ENCODE measurements around the gene DHODH. TPM values are rescaled to one million over a fixed set of nuclear protein-coding genes. Genes with fewer than 3 reads are reported as not detected.
"Not testable (repeated sequence)": the region's sequence is repeated elsewhere in the genome, so short reads cannot be mapped to it uniquely, and the experiment has no call there.

DHODH gene
- total RNA-seq, 1 experiment from 2014 or later: 8.2 TPM

- H3K4me1 ChIP-seq: no peaks in the 10 kb centered on the region
- no peaks in the 10 kb centered on the region for H3K36me3 ChIP-seq
- DNase-seq: no peak
- H3K9me3 ChIP-seq (replicated peaks): no peaks in the 10 kb centered on the region
- H3K27me3 ChIP-seq: no peaks in the 10 kb centered on the region
- H3K4me3 ChIP-seq: no peak overlapping the region
- H3K27ac ChIP-seq: no peak overlapping the region
Measured at GRCh38 chr16:72055911-72056310, 47.4 kb downstream of the DHODH start.

- H3K36me3 ChIP-seq; H3K27ac ChIP-seq; DNase-seq; H3K4me1 ChIP-seq; H3K4me3 ChIP-seq; H3K9me3 ChIP-seq (replicated peaks); H3K27me3 ChIP-seq: not testable (repeated sequence)
Measured at GRCh38 chr16:72057313-72057712, 48.8 kb downstream of the DHODH start.

- not testable (repeated sequence) for H3K4me3 ChIP-seq; H3K4me1 ChIP-seq; H3K36me3 ChIP-seq; H3K27me3 ChIP-seq; H3K27ac ChIP-seq; H3K9me3 ChIP-seq (replicated peaks); DNase-seq
Measured at GRCh38 chr16:72059060-72059459, 50.5 kb downstream of the DHODH start.

GRCh38 chr16:72060405-72060804 lies 51.9 kb downstream of the DHODH start:
- H3K27ac ChIP-seq: no peak overlapping the region
- H3K27me3 ChIP-seq: no peaks in the 10 kb centered on the region
- H3K36me3 ChIP-seq: no peaks in the 10 kb centered on the region
- DNase-seq: no peak
- no peak overlapping the region for H3K4me3 ChIP-seq
- no peaks in the 10 kb centered on the region for H3K9me3 ChIP-seq (replicated peaks)
- H3K4me1 ChIP-seq: no peaks in the 10 kb centered on the region

GRCh38 chr16:72061564-72061963 lies 53.0 kb downstream of the DHODH start:
- H3K27me3 ChIP-seq: no peaks in the 10 kb centered on the region
- H3K36me3 ChIP-seq: no peaks in the 10 kb centered on the region
- no peak for DNase-seq
- H3K27ac ChIP-seq: no peak overlapping the region
- H3K9me3 ChIP-seq (replicated peaks): no peaks in the 10 kb centered on the region
- no peaks in the 10 kb centered on the region for H3K4me1 ChIP-seq
- no peak overlapping the region for H3K4me3 ChIP-seq

GRCh38 chr16:72064361-72064894 lies 55.9 kb downstream of the DHODH start:
- no peaks in the 10 kb centered on the region for H3K4me1 ChIP-seq
- H3K27me3 ChIP-seq: no peaks in the 10 kb centered on the region
- no peak overlapping the region for H3K4me3 ChIP-seq
- no peak for DNase-seq
- H3K36me3 ChIP-seq: no peaks in the 10 kb centered on the region
- H3K27ac ChIP-seq: no peak overlapping the region
- H3K9me3 ChIP-seq (replicated peaks): no peaks in the 10 kb centered on the region

- no peaks in the 10 kb centered on the region for H3K9me3 ChIP-seq (replicated peaks)
- H3K27ac ChIP-seq: no peak overlapping the region
- H3K4me1 ChIP-seq: no peaks in the 10 kb centered on the region
- H3K4me3 ChIP-seq: no peak overlapping the region
- no peaks in the 10 kb centered on the region for H3K36me3 ChIP-seq
- peak in 1 of 2 experiments; percentile 46 for DNase-seq
- no peaks in the 10 kb centered on the region for H3K27me3 ChIP-seq
Measured at GRCh38 chr16:72066747-72067146, 58.2 kb downstream of the DHODH start.

- no peak overlapping the region for H3K27ac ChIP-seq
- no peaks in the 10 kb centered on the region for H3K4me1 ChIP-seq
- no peak for DNase-seq
- no peaks in the 10 kb centered on the region for H3K36me3 ChIP-seq
- no peaks in the 10 kb centered on the region for H3K9me3 ChIP-seq (replicated peaks)
- no peaks in the 10 kb centered on the region for H3K27me3 ChIP-seq
- H3K4me3 ChIP-seq: no peak overlapping the region
Measured at GRCh38 chr16:72068930-72069329, 60.4 kb downstream of the DHODH start.

- H3K27me3 ChIP-seq: no peaks in the 10 kb centered on the region
- H3K4me3 ChIP-seq: no peak overlapping the region
- no peaks in the 10 kb centered on the region for H3K4me1 ChIP-seq
- H3K9me3 ChIP-seq (replicated peaks): no peaks in the 10 kb centered on the region
- no peak for DNase-seq
- H3K27ac ChIP-seq: no peak overlapping the region
- H3K36me3 ChIP-seq: no peaks in the 10 kb centered on the region
Measured at GRCh38 chr16:72072514-72073342, 64.2 kb downstream of the DHODH start.

GRCh38 chr16:72073560-72074230 lies 65.2 kb downstream of the DHODH start:
- Histone ChIP-seq H3K27ac (no peak overlapping the region), H3K4me3 (no peak overlapping the region)
- no peak for DNase-seq

GRCh38 chr16:72075067-72075466 lies 66.5 kb downstream of the DHODH start:
- H3K36me3 ChIP-seq; H3K4me1 ChIP-seq; H3K4me3 ChIP-seq; H3K27me3 ChIP-seq; H3K27ac ChIP-seq; H3K9me3 ChIP-seq (replicated peaks); DNase-seq: not testable (repeated sequence)

More at GRCh38 chr16:72073560-72074230, 65.2 kb downstream of the DHODH start:
- Histone ChIP-seq H3K27me3 (no peaks in the 10 kb centered on the region), H3K4me1 (no peaks in the 10 kb centered on the region), H3K9me3 (replicated peaks) (no peaks in the 10 kb centered on the region), H3K36me3 (no peaks in the 10 kb centered on the region)

Other genes with a start within 250 kb of the DHODH start
- gene AP1G1, start 199.9 kb upstream of the DHODH start, total RNA-seq (2014; rRNA removed; shearing (Covaris generic)): 40.9 and 46.3 TPM in 2 replicates
- gene ATXN1L, start 162.8 kb upstream of the DHODH start, total RNA-seq (2014; rRNA removed; shearing (Covaris generic)): 13.9 and 15.3 TPM in 2 replicates
- gene ZNF821, start 124.6 kb upstream of the DHODH start, total RNA-seq (2014; rRNA removed; shearing (Covaris generic)): 6.0 and 7.5 TPM in 2 replicates
- 179 and 184 TPM in 2 replicates for gene IST1, start 113.2 kb upstream of the DHODH start, total RNA-seq (2014; rRNA removed; shearing (Covaris generic))
- gene PKD1L3, start 8.3 kb upstream of the DHODH start, total RNA-seq (2014; rRNA removed; shearing (Covaris generic)): not detected in 2 replicates
- gene HP, start 45.8 kb downstream of the DHODH start, total RNA-seq (2014; rRNA removed; shearing (Covaris generic)): not detected in 2 replicates
- not detected in 2 replicates for gene HPR, start 54.5 kb downstream of the DHODH start, total RNA-seq (2014; rRNA removed; shearing (Covaris generic))
- 12.7 and 13.1 TPM in 2 replicates for gene TXNL4B, start 84.9 kb downstream of the DHODH start, total RNA-seq (2014; rRNA removed; shearing (Covaris generic))
- gene DHX38, start 85.1 kb downstream of the DHODH start, total RNA-seq (2014; rRNA removed; shearing (Covaris generic)): 24.7 and 27.4 TPM in 2 replicates
- 0.23 and 0.34 TPM in 2 replicates for gene PMFBP1, start 163.4 kb downstream of the DHODH start, total RNA-seq (2014; rRNA removed; shearing (Covaris generic))